ACC112 (cell line): ENCODE measurements around the gene PTCH1.

ENCODE experiments used
- H2AFZ ChIP-seq: fragments of 200-600 bp; sonication (generic); one replicate; pipeline ENCODE4 v1.6.0; 2017; ENCODE audit warnings: antibody characterized with exemption, low read length; ENCODE audit not compliant: unreplicated experiment
- H3K27ac ChIP-seq: fragments of 200-600 bp; sonication (generic); 2 replicates; pipeline ENCODE4 v1.5.1; 2014; ENCODE audit warnings: low read depth, mild to moderate bottlenecking, antibody characterized with exemption, low read length, moderate library complexity
- H3K27me3 ChIP-seq: fragments of 200-600 bp; sonication (generic); 2 replicates; pipeline ENCODE4 v1.6.1; 2014; ENCODE audit warnings: mild to moderate bottlenecking, antibody characterized with exemption, low read length, moderate library complexity, mixed read lengths; ENCODE audit not compliant: insufficient read depth
- H3K36me3 ChIP-seq: fragments of 200-600 bp; sonication (generic); 2 replicates; pipeline ENCODE4 v1.6.1; 2016; ENCODE audit warnings: mild to moderate bottlenecking, antibody characterized with exemption, low read length, moderate library complexity, mixed read lengths; ENCODE audit not compliant: insufficient read depth
- H3K4me1 ChIP-seq: fragments of 200-600 bp; sonication (generic); one replicate; pipeline ENCODE4 v1.6.1; 2016; ENCODE audit warnings: low read length, mixed read lengths; ENCODE audit not compliant: insufficient read depth, unreplicated experiment, control insufficient read depth
- H3K4me3 ChIP-seq: fragments of 200-600 bp; sonication (generic); 2 replicates; pipeline ENCODE4 v1.5.1; 2014; ENCODE audit warnings: mild to moderate bottlenecking, low read depth, low read length
- H3K79me2 ChIP-seq: fragments of 200-600 bp; sonication (generic); one replicate; pipeline ENCODE4 v1.6.0; 2016; ENCODE audit warnings: low read length; ENCODE audit not compliant: control insufficient read depth, unreplicated experiment, insufficient read depth

Gene PTCH1

GRCh38 chr9:95422650-95423049, 94.1 kb downstream of the PTCH1 start:
- Histone ChIP-seq H3K4me3 (no peak overlapping the region), H3K4me1 (no peaks in the 10 kb centered on the region), H2AFZ (no peak overlapping the region), H3K79me2 (no peaks in the 10 kb centered on the region), H3K27ac (no peak overlapping the region), H3K36me3 (peaks cover 9% of the 10 kb centered on the region), H3K27me3 (no peaks in the 10 kb centered on the region)

GRCh38 chr9:95420518-95420917, 96.3 kb downstream of the PTCH1 start:
- H3K4me1 ChIP-seq = no peaks in the 10 kb centered on the region
- H3K4me3 ChIP-seq = no peak overlapping the region
- peaks cover 9% of the 10 kb centered on the region for H3K36me3 ChIP-seq
- no peak overlapping the region for H2AFZ ChIP-seq
- no peaks in the 10 kb centered on the region for H3K79me2 ChIP-seq
- no peak overlapping the region for H3K27ac ChIP-seq
- no peaks in the 10 kb centered on the region for H3K27me3 ChIP-seq

GRCh38 chr9:95419444-95419843, 97.3 kb downstream of the PTCH1 start:
- H3K36me3 ChIP-seq = peaks cover 9% of the 10 kb centered on the region
- no peak overlapping the region for H2AFZ ChIP-seq
- H3K4me3 ChIP-seq = no peak overlapping the region
- H3K27me3 ChIP-seq = no peaks in the 10 kb centered on the region
- H3K27ac ChIP-seq = no peak overlapping the region
- H3K79me2 ChIP-seq = no peaks in the 10 kb centered on the region
- H3K4me1 ChIP-seq = no peaks in the 10 kb centered on the region

- H3K4me1 ChIP-seq = peaks cover 7% of the 10 kb centered on the region
- no peak overlapping the region for H3K27ac ChIP-seq
- no peak overlapping the region for H3K4me3 ChIP-seq
- H3K27me3 ChIP-seq = no peaks in the 10 kb centered on the region
- no peak overlapping the region for H2AFZ ChIP-seq
- H3K36me3 ChIP-seq = no peaks in the 10 kb centered on the region
- no peaks in the 10 kb centered on the region for H3K79me2 ChIP-seq
These were observed 101.6 kb downstream of the PTCH1 start for GRCh38 chr9:95415158-95415557.

GRCh38 chr9:95413793-95414192, 103.0 kb downstream of the PTCH1 start:
- H3K79me2 ChIP-seq = no peaks in the 10 kb centered on the region
- H3K4me1 ChIP-seq = peaks cover 15% of the 10 kb centered on the region
- H3K27me3 ChIP-seq = no peaks in the 10 kb centered on the region
- no peaks in the 10 kb centered on the region for H3K36me3 ChIP-seq
- no peak overlapping the region for H3K4me3 ChIP-seq
- H2AFZ ChIP-seq = no peak overlapping the region
- no peak overlapping the region for H3K27ac ChIP-seq

GRCh38 chr9:95411054-95411892, 105.5 kb downstream of the PTCH1 start:
- no peak overlapping the region for H3K27ac ChIP-seq
- no peaks in the 10 kb centered on the region for H3K27me3 ChIP-seq
- peaks cover 15% of the 10 kb centered on the region for H3K4me1 ChIP-seq
- H2AFZ ChIP-seq = no peak overlapping the region
- no peaks in the 10 kb centered on the region for H3K79me2 ChIP-seq
- H3K4me3 ChIP-seq = no peak overlapping the region
- H3K36me3 ChIP-seq = no peaks in the 10 kb centered on the region

GRCh38 chr9:95409650-95410426, 106.9 kb downstream of the PTCH1 start:
- Histone ChIP-seq H3K27me3 (peaks cover 3% of the 10 kb centered on the region; the same call in 1 of the 2 replicates), H3K79me2 (no peaks in the 10 kb centered on the region), H3K36me3 (no peaks in the 10 kb centered on the region), H3K4me1 (peaks cover 20% of the 10 kb centered on the region), H3K4me3 (peak overlapping the region; percentile 45; the same call in 1 of the 2 replicates), H2AFZ (no peak overlapping the region), H3K27ac (no peak overlapping the region)

- Histone ChIP-seq H3K4me3 (no peak overlapping the region), H3K27me3 (peaks cover 11% of the 10 kb centered on the region), H2AFZ (no peak overlapping the region), H3K79me2 (no peaks in the 10 kb centered on the region), H3K36me3 (no peaks in the 10 kb centered on the region), H3K4me1 (peaks cover 20% of the 10 kb centered on the region), H3K27ac (no peak overlapping the region)
These were observed 109.2 kb downstream of the PTCH1 start for GRCh38 chr9:95407524-95407923.

GRCh38 chr9:95406121-95406520, 110.7 kb downstream of the PTCH1 start:
- H2AFZ ChIP-seq = no peak overlapping the region
- H3K4me1 ChIP-seq = peaks cover 20% of the 10 kb centered on the region
- no peak overlapping the region for H3K4me3 ChIP-seq
- no peaks in the 10 kb centered on the region for H3K79me2 ChIP-seq
- H3K27ac ChIP-seq = no peak overlapping the region
- H3K36me3 ChIP-seq = no peaks in the 10 kb centered on the region
- peaks cover 22% of the 10 kb centered on the region for H3K27me3 ChIP-seq

GRCh38 chr9:95399261-95399660, 117.5 kb downstream of the PTCH1 start:
- H3K27me3 ChIP-seq = peaks cover 26% of the 10 kb centered on the region
- no peak overlapping the region for H3K27ac ChIP-seq
- no peaks in the 10 kb centered on the region for H3K4me1 ChIP-seq
- H3K79me2 ChIP-seq = no peaks in the 10 kb centered on the region
- no peaks in the 10 kb centered on the region for H3K36me3 ChIP-seq
- no peak overlapping the region for H2AFZ ChIP-seq
- no peak overlapping the region for H3K4me3 ChIP-seq
